Stromal cell of bone marrow (primary cell): ENCODE data around the gene EPHB4.
"Not testable (repeated sequence)": the region's sequence is repeated elsewhere in the genome, so short reads cannot be mapped to it uniquely, and the experiment has no call there.

ENCODE experiments used
- DNase-seq: peaks from one replicate; pipeline ENCODE4 v3.0.0-alpha.2; 2012; ENCODE audit warnings: low read depth

Gene EPHB4

GRCh38 chr7:100819586-100819985, 7.7 kb downstream of the EPHB4 start:
- DNase-seq: no peak

GRCh38 chr7:100818825-100819224, 8.5 kb downstream of the EPHB4 start:
- DNase-seq: no peak

- DNase-seq: no peak
These were observed 9.0 kb downstream of the EPHB4 start for GRCh38 chr7:100818366-100818765.

GRCh38 chr7:100817097-100817496, 10.2 kb downstream of the EPHB4 start:
- no peak for DNase-seq

GRCh38 chr7:100816515-100816914, 10.8 kb downstream of the EPHB4 start:
- DNase-seq: not testable (repeated sequence)

- DNase-seq: no peak
These were observed 14.6 kb downstream of the EPHB4 start for GRCh38 chr7:100812729-100813128.

GRCh38 chr7:100811480-100811879, 15.8 kb downstream of the EPHB4 start:
- no peak for DNase-seq

GRCh38 chr7:100808354-100808875, 18.9 kb downstream of the EPHB4 start:
- no peak for DNase-seq

- not testable (repeated sequence) for DNase-seq
These were observed 20.4 kb downstream of the EPHB4 start for GRCh38 chr7:100806883-100807282.

- DNase-seq: no peak
These were observed 21.0 kb downstream of the EPHB4 start for GRCh38 chr7:100806276-100806675.

- no peak for DNase-seq
These were observed 22.5 kb downstream of the EPHB4 start for GRCh38 chr7:100804681-100805431.

GRCh38 chr7:100803398-100804161, 23.7 kb downstream of the EPHB4 start:
- DNase-seq: peak; percentile 88

- DNase-seq: no peak
These were observed 24.4 kb downstream of the EPHB4 start for GRCh38 chr7:100802951-100803350.

GRCh38 chr7:100801833-100802568, 25.3 kb downstream of the EPHB4 start:
- DNase-seq: no peak

- peak; percentile 31 for DNase-seq
These were observed 28.1 kb downstream of the EPHB4 start for GRCh38 chr7:100799037-100799896.

- no peak for DNase-seq
These were observed 32.6 kb downstream of the EPHB4 start for GRCh38 chr7:100794741-100795140.

GRCh38 chr7:100793806-100794660, 33.3 kb downstream of the EPHB4 start:
- no peak for DNase-seq

GRCh38 chr7:100791881-100792666, 35.2 kb downstream of the EPHB4 start:
- no peak for DNase-seq

- no peak for DNase-seq
These were observed 38.3 kb downstream of the EPHB4 start for GRCh38 chr7:100789055-100789454.

- DNase-seq: no peak
These were observed 41.0 kb downstream of the EPHB4 start for GRCh38 chr7:100786323-100786722.
